Stimulated activated naive CD8-positive, alpha-beta T cell treated with anti-CD3 and anti-CD28 coated beads, Interleukin-15, Interleukin-2, amounts not matched to agents 100 ng/mL and 50 ng/mL, for 24 hours (primary cell): ENCODE measurements around the gene MTG2.

Source experiments
- H3K27ac Mint-ChIP-seq: one replicate; pipeline ENCODE4 v1.8.0; 2021; ENCODE audit warnings: mild to moderate bottlenecking, mixed read lengths
- H3K27me3 Mint-ChIP-seq: one replicate; pipeline ENCODE4 v1.8.0; 2021; ENCODE audit warnings: mixed read lengths
- H3K36me3 Mint-ChIP-seq: one replicate; pipeline ENCODE4 v1.8.0; 2021; ENCODE audit warnings: low read depth, mixed read lengths
- H3K4me1 Mint-ChIP-seq: one replicate; pipeline ENCODE4 v1.8.0; 2021; ENCODE audit warnings: low read depth, mixed read lengths
- H3K4me3 Mint-ChIP-seq: one replicate; pipeline ENCODE4 v1.8.0; 2021; ENCODE audit warnings: mild to moderate bottlenecking, mixed read lengths
- H3K9me3 Mint-ChIP-seq: one replicate; pipeline ENCODE4 v1.8.0; 2021; ENCODE audit warnings: mixed read lengths

MTG2 gene

GRCh38 chr20:62240020-62240685 is 57.3 kb downstream of the MTG2 start:
- Mint-ChIP-seq H3K27me3 (no peaks in the 10 kb centered on the region), H3K27ac (peak overlapping the region; percentile 49), H3K36me3 (peaks cover 4% of the 10 kb centered on the region), H3K4me1 (peaks cover 34% of the 10 kb centered on the region), H3K9me3 (no peaks in the 10 kb centered on the region), H3K4me3 (peak overlapping the region; percentile 85)

DNA sequence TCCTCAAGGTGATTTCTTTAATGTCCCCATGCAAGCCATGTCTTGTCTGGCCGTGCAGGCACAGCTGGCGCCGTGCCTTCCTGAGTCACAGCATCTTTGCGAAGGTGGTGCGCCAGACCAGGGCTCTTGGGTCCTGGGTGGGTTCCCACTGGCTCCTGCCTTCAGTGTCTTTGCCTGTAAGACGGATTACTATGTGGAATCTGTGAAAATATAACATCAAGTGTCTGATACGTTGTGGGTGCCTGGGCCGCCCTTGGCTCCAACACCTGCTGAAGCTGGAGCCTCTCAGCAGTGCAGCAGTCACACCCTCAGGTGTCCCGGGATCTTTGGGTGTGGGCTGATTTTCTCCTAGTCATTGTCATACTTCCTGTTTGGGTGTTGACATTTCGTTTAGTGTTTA is 58.7 kb downstream of the MTG2 start:
- Mint-ChIP-seq H3K36me3 (peaks cover 4% of the 10 kb centered on the region), H3K27me3 (no peaks in the 10 kb centered on the region), H3K9me3 (no peaks in the 10 kb centered on the region), H3K27ac (peak overlapping the region; percentile 13), H3K4me3 (no peak overlapping the region), H3K4me1 (peaks cover 37% of the 10 kb centered on the region)

- no peaks in the 10 kb centered on the region for H3K9me3 Mint-ChIP-seq
- H3K27ac Mint-ChIP-seq: no peak overlapping the region
- no peak overlapping the region for H3K4me3 Mint-ChIP-seq
- H3K27me3 Mint-ChIP-seq: no peaks in the 10 kb centered on the region
- peaks cover 37% of the 10 kb centered on the region for H3K4me1 Mint-ChIP-seq
- H3K36me3 Mint-ChIP-seq: peaks cover 4% of the 10 kb centered on the region
These were observed 59.3 kb downstream of the MTG2 start for GRCh38 chr20:62242176-62242575.

DNA sequence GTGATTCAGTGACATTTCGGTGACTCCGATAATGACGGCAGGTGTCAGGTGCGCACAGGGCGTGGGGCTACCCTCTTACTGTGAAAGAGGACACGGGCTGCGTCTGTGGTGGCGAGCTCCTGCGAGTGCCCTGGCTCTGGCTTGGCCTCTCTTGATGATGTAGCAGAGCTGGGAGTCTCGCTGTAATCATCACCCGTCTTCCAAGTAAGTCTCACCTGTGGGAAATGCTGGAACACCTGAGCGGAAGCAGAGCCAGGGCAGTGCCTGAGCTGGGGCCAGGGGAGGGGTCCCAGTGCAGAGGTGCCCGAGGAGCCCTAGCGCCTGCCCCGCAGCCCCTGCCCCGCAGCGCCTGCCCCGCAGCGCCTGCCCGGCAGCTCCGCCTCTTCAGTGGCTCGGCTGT is 60.3 kb downstream of the MTG2 start:
- H3K9me3 Mint-ChIP-seq: no peaks in the 10 kb centered on the region
- no peaks in the 10 kb centered on the region for H3K27me3 Mint-ChIP-seq
- peaks cover 30% of the 10 kb centered on the region for H3K4me1 Mint-ChIP-seq
- no peak overlapping the region for H3K27ac Mint-ChIP-seq
- H3K4me3 Mint-ChIP-seq: no peak overlapping the region
- peaks cover 4% of the 10 kb centered on the region for H3K36me3 Mint-ChIP-seq

GRCh38 chr20:62243906-62244515 is 61.2 kb downstream of the MTG2 start:
- no peaks in the 10 kb centered on the region for H3K9me3 Mint-ChIP-seq
- no peak overlapping the region for H3K27ac Mint-ChIP-seq
- H3K27me3 Mint-ChIP-seq: no peaks in the 10 kb centered on the region
- peaks cover 30% of the 10 kb centered on the region for H3K4me1 Mint-ChIP-seq
- no peak overlapping the region for H3K4me3 Mint-ChIP-seq
- peaks cover 4% of the 10 kb centered on the region for H3K36me3 Mint-ChIP-seq

DNA sequence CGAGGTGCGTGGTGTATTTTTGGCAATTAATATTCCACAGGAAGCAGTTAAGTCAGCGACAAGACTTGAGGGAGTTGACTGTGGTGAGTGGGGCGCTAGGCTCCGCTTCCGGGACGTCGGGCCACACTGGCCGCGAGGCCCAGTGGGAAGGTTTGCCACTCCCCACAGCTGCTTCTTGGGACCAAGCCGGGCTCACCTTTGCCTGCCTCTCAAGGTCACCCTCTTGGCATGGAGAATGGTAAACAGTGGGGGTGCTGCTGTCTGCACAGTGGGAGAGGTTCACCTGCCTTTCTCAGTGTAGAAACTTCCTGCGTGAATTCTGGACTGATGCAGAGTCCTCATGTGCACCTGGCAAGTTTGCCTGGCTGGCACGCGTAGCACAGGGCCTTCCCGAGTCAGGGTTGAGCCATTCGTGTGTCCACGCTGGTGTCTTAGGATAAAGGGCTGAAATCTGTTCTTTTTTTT is 61.8 kb downstream of the MTG2 start:
- no peak overlapping the region for H3K4me3 Mint-ChIP-seq
- no peak overlapping the region for H3K27ac Mint-ChIP-seq
- H3K9me3 Mint-ChIP-seq: no peaks in the 10 kb centered on the region
- H3K36me3 Mint-ChIP-seq: peaks cover 4% of the 10 kb centered on the region
- no peaks in the 10 kb centered on the region for H3K27me3 Mint-ChIP-seq
- peaks cover 27% of the 10 kb centered on the region for H3K4me1 Mint-ChIP-seq

DNA sequence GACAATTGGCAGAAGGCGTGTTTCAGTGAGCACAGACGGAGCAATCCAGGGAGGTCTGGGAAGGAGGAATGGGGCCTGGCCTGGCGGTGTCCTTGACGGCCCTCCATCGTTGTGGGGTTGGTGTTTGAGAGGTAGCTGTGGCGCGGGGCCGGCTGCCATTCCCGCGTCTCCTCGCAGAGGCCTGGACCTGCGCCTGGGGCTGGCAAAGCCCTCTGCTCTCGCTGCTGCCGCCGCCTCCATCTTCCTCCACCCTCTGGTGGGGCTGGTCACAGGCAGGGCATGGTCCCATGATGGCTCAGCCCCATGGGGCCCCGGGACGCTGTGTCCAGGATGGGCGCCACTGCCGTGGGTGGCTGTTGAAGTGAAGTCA is 63.1 kb downstream of the MTG2 start:
- Mint-ChIP-seq H3K4me1 (peaks cover 22% of the 10 kb centered on the region), H3K27me3 (no peaks in the 10 kb centered on the region), H3K36me3 (peaks cover 4% of the 10 kb centered on the region)

GRCh38 chr20:62246431-62246830 is 63.6 kb downstream of the MTG2 start:
- no peak overlapping the region for H3K4me3 Mint-ChIP-seq
- no peaks in the 10 kb centered on the region for H3K27me3 Mint-ChIP-seq
- H3K27ac Mint-ChIP-seq: no peak overlapping the region
- peaks cover under 1% of the 10 kb centered on the region for H3K36me3 Mint-ChIP-seq
- H3K4me1 Mint-ChIP-seq: peaks cover 22% of the 10 kb centered on the region
- no peaks in the 10 kb centered on the region for H3K9me3 Mint-ChIP-seq

More for the DNA sequence above, 63.1 kb downstream of the MTG2 start:
- no peak overlapping the region for H3K27ac Mint-ChIP-seq
- no peak overlapping the region for H3K4me3 Mint-ChIP-seq
- no peaks in the 10 kb centered on the region for H3K9me3 Mint-ChIP-seq

GRCh38 chr20:62246872-62247652 is 64.2 kb downstream of the MTG2 start:
- no peaks in the 10 kb centered on the region for H3K9me3 Mint-ChIP-seq
- peaks cover 22% of the 10 kb centered on the region for H3K4me1 Mint-ChIP-seq
- no peaks in the 10 kb centered on the region for H3K36me3 Mint-ChIP-seq
- H3K4me3 Mint-ChIP-seq: no peak overlapping the region
- H3K27ac Mint-ChIP-seq: no peak overlapping the region
- no peaks in the 10 kb centered on the region for H3K27me3 Mint-ChIP-seq

GRCh38 chr20:62248890-62249560 is 66.2 kb downstream of the MTG2 start:
- no peaks in the 10 kb centered on the region for H3K36me3 Mint-ChIP-seq
- H3K9me3 Mint-ChIP-seq: no peaks in the 10 kb centered on the region
- no peaks in the 10 kb centered on the region for H3K27me3 Mint-ChIP-seq
- peaks cover 17% of the 10 kb centered on the region for H3K4me1 Mint-ChIP-seq
- H3K4me3 Mint-ChIP-seq: no peak overlapping the region
- no peak overlapping the region for H3K27ac Mint-ChIP-seq

GRCh38 chr20:62252342-62252966 is 69.6 kb downstream of the MTG2 start:
- Mint-ChIP-seq H3K9me3 (no peaks in the 10 kb centered on the region), H3K4me3 (no peak overlapping the region), H3K4me1 (peaks cover 9% of the 10 kb centered on the region), H3K36me3 (no peaks in the 10 kb centered on the region), H3K27me3 (no peaks in the 10 kb centered on the region), H3K27ac (no peak overlapping the region)
